ENCODE results near the gene DIAPH3.

DIAPH3 gene

GRCh38 chr13:59776924-59777690, 386.6 kb downstream of the DIAPH3 start:
- peak; percentile 67 for DNase-seq (ENCODE audit: low read depth)

GRCh38 chr13:59774491-59774971, 389.2 kb downstream of the DIAPH3 start:
- DNase-seq (ENCODE audit: low read depth): peak; percentile 72

GRCh38 chr13:59771272-59771671, 392.5 kb downstream of the DIAPH3 start:
- no peak for DNase-seq (ENCODE audit: low read depth)

DNA sequence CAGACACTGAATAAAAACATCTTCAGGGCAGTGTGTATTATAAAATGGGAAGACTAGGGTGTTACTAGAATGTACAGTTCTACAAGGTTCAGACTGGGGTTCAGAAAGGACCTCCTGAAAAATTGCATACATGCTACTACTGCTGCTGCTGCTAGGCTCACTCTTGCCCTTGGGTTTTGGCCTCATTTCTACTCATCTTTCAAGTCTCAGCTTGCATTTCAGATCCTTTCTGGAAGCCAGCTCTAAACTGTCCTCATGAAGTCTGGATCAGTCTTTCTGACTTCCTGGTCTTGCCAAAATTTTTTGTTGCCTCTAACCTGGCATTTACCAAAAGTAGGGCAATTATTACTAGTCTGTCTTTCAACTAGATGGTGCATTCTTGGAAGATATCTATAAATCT, 393.3 kb downstream of the DIAPH3 start:
- DNase-seq (ENCODE audit: low read depth): no peak

GRCh38 chr13:59766236-59766635, 397.5 kb downstream of the DIAPH3 start:
- no peak for DNase-seq (ENCODE audit: low read depth)

DNA sequence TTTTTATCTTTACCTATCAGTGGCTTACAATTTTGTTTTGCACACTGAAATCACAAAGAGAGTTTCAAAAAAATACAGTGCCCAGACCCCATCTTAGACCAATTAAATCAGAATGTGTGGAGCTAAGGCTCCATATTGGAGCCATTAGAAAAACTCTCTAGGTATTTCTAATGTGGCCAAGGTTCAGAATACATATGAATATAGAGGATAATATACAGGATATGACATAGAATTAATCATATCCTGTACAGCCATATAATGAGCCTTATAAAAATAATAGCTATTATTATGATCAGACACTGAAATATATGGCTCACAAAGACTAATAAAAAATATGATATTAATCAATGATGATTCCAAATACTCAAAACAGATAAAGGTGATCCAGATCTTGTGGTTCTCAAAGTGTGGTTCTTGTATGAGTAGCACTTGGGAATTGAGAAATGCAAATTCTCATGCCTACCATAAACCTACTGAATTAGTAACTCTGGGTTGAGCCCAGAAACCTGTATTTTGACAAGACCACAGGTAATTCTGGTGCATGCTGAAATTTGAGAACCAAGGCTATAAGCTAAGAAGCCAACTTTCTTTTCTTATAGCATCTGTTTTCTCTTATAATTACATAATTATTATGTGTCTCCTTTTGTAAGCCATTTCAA, 408.0 kb downstream of the DIAPH3 start:
- no peak for DNase-seq (ENCODE audit: low read depth)

- no peak for DNase-seq (ENCODE audit: low read depth)
Observed at GRCh38 chr13:59754411-59754810, 409.3 kb downstream of the DIAPH3 start.

DNA sequence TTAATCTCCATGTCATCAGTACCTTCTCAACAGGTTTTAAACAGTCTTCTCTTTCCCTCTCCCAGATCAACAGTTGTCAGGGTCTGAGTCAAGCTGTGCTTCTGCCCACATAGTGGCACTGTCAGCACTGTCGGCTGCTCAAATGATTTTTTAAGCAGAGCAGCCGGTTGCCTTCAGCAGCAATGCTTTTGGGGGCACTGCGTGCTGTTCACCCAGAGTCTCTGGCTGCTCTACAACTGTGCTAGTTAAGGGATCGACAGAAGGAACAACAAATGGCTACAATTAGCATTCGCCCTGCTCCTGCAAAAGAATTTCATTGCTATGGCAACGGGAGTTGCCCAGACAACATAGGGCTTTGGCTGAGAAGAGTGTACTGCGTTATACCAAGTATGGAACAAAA, 412.9 kb downstream of the DIAPH3 start:
- DNase-seq (ENCODE audit: low read depth): peak; percentile 51

GRCh38 chr13:59748046-59748445, 415.7 kb downstream of the DIAPH3 start:
- no peak for DNase-seq (ENCODE audit: low read depth)

DNA sequence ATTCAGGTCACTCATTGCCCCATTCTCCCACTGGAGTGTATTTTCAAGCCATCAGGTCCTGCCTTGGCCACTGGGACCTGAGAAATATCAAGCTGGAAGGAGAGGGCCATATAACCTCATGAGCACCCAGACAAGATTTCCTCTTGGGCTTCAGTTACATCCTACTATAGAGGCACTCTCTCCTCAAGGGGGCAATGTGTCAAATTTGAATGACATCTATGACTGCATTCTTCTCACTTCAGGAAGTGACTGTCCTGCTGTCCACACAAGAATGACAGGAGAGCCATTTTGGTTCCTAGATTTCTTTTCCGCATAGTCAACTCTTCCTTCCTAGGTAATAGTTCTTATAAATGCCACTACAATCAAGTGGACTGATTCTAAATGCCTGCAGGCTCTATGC, 416.2 kb downstream of the DIAPH3 start:
- DNase-seq (ENCODE audit: low read depth): no peak

DNA sequence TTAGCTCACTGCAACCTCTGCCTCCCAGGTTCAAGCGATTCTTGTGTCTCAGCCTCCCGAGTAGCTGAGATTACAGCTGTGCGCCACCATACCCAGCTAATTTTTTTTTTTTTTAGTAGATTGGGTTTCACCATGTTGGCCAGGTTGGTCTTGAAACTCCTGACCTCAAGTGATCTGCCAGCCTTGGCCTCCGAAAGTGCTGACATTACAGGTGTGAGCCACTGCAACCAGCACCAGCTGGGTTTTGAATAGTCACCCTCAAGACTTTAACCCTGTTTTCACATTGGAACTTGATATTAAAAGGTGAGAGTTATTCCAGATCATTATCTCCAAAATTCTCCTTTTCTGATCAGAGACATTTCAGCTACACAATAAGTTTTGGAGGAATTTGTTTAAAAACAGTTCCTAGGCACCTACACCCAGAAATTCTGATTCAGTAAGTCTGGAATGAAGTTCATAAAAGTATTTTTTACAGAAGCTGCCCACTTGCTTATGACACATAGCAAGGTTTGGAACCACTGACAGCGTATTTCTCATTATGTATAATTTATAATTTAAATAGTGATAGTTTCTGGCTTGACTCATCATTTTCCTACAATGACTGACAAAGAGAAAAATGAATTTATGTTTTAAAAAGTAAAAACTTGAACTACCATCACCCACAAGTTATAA, 417.3 kb downstream of the DIAPH3 start:
- DNase-seq (ENCODE audit: low read depth): peak; percentile 41

DNA sequence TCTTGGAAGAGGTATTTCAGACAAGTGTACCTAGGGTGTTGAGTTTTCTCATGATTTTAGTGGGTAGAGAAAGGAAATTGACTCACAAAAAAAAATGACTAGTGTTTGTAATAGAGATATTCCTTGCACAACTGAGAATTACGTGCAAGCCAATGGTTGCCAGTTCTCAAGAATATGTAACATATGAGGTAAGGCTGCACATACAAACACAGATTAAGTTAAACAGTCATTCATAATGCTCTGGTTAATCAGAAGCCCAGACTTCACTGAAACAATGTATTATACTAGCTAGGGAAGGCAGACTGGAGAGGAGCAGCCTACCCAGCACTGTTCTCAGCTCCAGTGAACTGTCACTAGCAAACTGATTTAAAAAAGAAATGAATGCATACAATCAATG, 418.3 kb downstream of the DIAPH3 start:
- DNase-seq (ENCODE audit: low read depth): no peak

DNA sequence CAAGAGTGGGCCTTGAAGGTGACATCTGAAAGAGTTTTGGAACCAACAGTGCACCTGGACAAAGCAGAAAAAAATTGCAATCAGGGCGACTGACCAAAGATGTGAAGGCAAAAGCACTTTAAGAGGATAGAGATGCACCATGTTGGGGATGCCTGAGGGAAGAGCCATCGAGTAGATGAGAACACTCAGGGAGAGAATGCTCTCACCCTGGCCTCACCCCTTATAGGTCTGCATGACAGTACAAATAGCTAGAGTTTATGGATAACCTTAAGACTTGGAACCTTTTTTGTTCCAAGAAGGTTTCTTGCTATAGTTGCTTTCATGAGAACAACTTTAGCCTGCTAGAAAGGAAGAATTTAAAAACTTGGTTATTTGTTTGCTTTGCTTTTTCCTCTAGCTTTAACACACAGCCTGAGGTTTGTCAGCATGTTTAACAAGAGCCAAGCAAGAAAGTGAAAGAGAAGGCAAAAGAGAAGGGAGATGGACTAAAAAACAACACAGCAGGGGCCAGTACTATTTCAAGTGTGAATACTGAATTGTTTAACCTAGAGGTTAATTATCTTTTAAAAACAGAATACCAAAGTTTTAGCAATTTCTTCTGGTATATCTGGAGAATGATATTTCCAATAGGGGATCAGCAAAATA, 418.9 kb downstream of the DIAPH3 start:
- no peak for DNase-seq (ENCODE audit: low read depth)

DNA sequence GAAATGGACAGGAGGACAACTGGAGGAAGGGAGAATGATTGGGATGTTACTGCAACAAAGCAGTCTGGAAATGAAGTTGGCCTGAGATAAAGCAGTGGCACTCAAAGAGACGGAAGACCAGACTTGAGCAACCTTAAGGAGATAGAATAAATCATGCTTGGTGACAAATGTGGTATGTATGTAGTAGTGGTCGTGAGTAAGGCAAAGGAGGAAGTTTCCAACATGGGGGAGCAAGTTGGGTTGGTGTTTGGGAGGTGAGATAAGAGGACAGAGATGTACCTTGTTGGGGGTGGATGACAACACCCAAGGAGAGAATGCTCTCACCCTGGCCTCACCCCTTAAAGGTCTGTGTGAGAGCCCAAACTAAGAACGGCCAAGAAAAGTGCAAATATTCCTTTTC, 420.5 kb downstream of the DIAPH3 start:
- DNase-seq (ENCODE audit: low read depth): no peak

- DNase-seq (ENCODE audit: low read depth): no peak
Observed at GRCh38 chr13:59742467-59742866, 421.3 kb downstream of the DIAPH3 start.

DNA sequence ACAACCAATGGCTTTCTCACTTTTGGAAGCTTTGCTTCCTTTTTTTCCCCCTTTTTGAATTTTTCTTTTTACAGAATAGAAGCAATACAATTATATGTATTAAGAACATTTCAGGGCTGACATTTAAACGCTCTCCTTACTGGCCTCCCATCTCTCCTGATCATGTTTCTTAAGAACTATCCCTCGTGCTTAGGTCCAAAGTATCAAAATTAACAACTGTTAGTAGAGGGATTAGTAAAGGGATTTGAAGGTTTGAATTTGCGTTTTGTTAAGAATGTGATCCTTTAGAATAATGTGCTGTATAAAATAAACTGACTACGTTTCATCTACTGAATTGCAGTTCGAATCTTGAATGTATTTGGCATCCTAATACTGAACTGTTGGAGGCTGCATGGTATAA, 424.8 kb downstream of the DIAPH3 start:
- no peak for DNase-seq (ENCODE audit: low read depth)

- no peak for DNase-seq (ENCODE audit: low read depth)
Observed at GRCh38 chr13:59734393-59734792, 429.3 kb downstream of the DIAPH3 start.

DNA sequence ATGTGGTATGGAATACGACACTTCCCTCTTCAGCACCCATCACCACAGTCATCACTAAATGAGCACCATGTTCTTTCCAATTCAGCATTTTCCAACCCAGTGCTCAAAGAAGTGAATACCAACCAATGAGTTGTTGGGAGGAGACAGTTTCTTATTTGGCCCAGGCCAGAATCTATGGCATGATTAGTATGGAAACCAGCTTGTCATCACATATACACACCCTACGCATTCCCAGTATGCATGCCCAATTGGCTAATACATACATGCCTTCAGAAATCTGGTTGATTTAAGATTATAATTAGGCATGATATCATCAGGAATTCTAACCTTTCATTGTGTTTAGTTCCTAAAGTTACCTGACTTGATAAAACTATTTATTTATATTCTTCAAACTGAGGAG, 430.0 kb downstream of the DIAPH3 start:
- no peak for DNase-seq (ENCODE audit: low read depth)

DNA sequence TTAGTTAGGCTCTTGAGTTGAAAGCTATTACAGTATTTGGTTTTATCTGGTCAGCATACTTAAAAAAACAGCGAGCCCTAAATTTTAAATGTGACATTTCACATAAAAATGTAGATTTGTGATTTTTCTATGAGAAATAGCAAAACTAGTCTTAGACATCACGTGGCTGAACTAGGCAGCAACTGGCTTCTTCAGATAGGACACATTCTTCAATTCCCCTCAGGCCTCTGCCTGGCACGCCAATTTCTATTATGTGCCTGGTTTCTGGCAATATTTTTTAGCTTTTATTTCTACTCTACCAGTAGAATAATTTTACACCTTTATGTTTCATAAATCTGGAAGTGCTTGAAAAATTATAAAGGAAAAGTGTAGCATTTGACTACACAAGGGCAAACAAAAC, 433.7 kb downstream of the DIAPH3 start:
- no peak for DNase-seq (ENCODE audit: low read depth)

GRCh38 chr13:59728896-59729545, 434.7 kb downstream of the DIAPH3 start:
- DNase-seq (ENCODE audit: low read depth): no peak

- no peak for DNase-seq (ENCODE audit: low read depth)
Observed at GRCh38 chr13:59721926-59722910, 441.5 kb downstream of the DIAPH3 start.
